GDM1 (cell line): Measurements from ENCODE around the gene BARX1.
"Not testable (repeated sequence)": the region's sequence is repeated elsewhere in the genome, so short reads cannot be mapped to it uniquely, and the experiment has no call there.

ENCODE experiments used
- DNase-seq: peaks from one replicate; lab custom pipeline; 2025; lab: John Stamatoyannopoulos, UW

Gene BARX1

DNA sequence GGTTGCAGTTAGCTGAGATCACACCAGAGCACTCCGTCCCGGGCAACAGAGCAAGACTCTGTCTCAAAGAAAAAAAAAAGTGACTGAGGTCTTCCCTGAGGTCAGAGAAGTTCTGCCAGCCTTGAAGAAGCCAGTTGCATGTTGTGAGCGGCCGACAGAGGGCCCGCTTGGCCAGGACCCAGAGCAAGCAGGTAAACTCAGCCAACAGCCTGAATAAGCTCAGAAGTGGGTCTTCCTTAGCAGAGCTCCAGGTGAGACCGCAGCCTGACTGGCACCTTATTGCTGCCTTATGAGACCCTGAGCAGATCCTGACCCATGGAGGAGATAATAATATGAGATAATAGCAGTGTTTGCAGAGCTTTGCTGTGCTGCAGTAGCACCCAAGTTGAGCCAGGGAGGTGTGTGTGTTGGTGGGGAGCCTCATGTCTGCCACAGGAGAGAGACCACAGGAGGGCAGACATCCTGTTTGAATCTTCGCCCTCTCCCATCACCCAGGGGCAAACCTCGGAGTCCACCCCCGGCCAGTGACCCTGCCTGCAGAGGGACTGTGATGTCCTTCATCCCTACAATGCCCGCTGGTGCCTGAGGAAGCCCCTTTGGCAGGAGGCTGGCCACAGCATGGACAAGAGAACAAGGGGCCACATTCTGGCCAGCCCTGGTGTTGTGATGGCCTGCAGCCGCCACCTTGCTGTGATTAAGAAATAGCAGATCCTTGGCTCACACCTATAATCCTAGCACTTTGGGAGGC, 10.8 kb upstream of the BARX1 start:
- DNase-seq = no peak

DNA sequence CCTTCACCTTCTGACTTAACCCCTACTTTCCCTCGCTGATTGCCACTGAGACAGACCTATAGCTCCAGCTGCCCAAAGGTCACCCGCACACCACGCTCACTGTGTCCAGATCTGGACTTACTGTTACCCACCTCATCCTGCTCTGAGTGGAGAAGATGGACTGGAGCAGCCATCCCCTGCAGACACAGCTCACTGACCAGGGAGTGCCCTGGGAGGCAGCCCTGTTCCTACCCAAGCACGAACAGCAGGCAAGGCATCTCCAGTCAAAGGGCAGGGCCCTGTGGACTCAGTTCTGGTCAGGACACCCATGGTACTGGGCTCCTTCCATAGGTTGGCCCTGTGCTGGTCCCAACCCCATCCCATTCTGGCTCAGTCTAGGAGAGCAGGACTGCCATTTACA, 9.5 kb upstream of the BARX1 start:
- no peak for DNase-seq

DNA sequence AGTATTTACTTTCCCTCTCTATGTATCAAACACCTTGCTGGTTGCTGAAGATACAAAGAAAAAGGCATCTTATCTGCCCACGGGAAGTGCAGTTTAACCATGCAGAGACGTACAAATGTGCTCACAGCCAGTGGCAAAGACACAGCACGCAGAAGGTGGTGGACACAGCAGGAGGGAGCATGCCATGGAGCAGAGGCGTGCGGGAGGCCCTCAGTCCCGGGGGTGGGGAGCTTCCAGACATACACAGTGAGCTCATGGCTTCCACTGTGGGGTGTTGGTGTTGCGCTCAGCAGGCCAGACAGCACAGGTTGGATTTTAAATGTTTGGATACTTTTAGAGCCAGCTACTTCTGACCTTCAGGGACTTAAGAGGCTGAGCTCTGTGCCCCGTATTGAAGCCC, 8.8 kb upstream of the BARX1 start:
- DNase-seq = no peak

DNA sequence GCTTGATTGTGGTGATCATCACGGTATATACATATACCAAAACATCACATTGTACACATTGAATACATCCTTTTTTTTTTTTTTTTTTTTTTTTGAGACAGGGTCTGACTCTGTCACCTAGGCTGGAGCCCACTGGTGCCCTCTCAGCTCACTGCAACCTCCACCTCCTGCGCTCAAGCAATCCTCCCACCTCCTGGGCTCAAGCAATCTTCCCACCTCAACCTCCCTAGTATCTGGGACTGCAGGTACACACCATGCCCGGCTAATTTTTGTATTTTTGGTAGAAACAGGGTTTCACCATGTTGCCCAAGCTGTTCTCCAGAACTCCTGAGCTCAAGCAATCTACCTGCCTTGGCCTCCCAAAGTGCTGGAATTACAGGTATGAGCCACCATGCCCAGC, 8.3 kb upstream of the BARX1 start:
- DNase-seq = not testable (repeated sequence)

GRCh38 chr9:93962561-93963440, 7.6 kb upstream of the BARX1 start:
- DNase-seq = peak; percentile 61

GRCh38 chr9:93962017-93962416, 6.9 kb upstream of the BARX1 start:
- DNase-seq = no peak

DNA sequence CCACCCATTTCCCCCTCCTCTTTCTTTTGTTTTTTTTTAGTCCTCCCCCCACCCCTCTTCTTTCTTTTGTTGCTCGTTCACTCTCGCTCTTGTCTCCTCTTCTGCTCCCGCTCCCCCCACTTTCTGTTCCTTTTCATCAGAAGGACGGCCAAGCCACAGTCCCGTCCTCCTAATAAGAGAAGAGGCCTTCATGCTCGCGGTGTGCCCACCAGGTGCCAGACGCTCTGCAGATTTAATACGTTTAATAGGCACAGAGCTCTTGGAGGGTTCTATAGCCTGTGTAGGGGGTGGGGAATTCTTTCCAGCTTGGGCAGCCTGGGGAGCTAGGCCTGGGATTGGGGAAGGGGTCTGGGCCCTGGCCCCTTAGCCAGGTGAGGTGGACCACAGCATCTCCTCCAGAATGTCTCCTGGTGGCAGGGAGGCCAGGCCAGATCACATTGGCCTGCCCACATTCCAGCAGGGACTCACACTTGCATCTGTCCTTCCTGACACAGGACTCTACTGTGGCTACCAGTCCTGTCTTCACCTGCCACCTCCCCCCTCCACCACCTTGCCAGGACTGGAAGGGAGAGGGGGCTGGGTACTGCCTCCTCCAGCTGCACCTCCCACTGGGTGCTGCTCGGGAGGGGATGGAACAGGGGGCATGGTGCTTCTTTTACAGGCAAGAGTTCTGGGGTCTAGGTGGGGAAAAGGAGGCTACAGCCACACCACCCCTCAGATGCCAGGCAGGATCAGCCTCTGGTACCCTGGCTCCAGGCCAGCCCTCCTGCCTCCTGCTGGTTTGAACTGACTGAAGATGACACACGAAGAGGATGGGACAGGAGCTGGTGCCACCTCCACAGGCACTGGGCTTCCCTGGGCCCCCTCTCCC, 6.1 kb upstream of the BARX1 start:
- no peak for DNase-seq

- DNase-seq = no peak
Observed at GRCh38 chr9:93960221-93960970, 5.2 kb upstream of the BARX1 start.

DNA sequence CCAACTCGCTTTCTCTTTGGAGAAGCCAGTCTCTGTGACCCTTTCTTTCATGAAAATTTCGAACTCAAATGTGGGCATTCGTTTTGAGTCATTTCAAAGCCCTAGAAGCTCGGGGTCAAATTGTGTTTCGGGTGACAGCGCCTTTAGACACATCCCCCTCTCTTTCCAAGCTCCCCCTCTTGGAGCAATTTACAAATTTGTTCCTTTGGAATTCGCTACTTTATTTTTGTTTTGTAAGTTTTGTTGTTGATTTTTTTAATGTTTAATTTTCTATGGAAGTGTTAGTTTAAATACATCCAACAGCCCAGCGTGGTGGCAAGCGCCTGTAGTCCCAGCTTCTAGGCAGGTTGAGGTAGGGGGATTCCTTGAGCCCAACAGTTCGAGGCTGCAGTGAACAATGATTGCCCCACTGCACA, 4.6 kb upstream of the BARX1 start:
- no peak for DNase-seq

- DNase-seq = no peak
Observed at GRCh38 chr9:93958819-93959682, 3.9 kb upstream of the BARX1 start.

- DNase-seq = no peak
Observed at GRCh38 chr9:93958121-93958818, 3.1 kb upstream of the BARX1 start.

- no peak for DNase-seq
Observed at GRCh38 chr9:93955981-93956784, 1.0 kb upstream of the BARX1 start.

- no peak for DNase-seq
Observed at GRCh38 chr9:93954434-93955061, 607 bp downstream of the BARX1 start.

DNA sequence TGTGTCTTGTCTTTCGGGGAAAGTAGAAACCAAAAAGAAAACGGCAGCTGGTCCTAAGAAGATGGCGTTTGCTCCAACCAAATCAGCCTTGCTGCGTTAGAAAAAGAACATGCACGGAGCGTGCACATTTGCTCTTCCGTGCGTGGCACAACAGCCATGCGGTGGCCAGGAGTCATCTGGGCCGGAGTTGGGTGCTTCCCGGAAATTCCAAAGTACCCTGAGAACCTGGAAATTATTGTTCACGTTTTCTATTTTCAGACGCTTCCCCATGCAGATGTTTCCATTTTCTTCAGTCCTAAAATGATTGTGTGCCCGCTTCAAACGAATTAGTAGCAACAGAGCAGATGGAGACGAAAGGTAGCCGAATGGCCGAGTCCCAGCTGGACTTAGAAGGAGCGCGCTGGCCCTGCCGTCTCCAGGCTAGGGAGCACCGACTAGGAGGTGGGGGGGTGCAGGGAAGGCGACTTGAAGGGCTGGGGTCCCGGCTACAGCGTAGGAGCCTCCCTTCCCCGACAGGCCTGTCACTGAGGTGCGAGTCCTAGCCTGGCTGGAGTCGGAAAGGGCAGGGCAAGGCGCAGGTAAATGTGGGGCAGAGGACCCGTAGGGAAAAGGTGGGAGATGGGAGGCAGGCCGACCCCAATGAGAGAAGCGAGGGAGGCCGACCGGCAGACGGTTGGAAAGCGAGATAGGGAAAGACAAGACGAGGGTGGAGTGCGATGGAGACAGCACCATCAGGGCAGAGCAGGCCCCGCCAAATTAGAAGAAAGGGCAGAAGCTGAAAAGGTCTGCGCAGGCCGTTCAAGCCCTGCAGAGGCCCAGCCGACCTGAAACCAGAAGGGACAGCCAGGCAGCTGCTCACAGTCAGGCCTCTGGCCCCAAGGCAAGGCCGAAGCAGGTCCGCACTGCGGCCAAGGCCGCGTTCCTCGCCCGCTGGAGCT, 1.4 kb downstream of the BARX1 start:
- no peak for DNase-seq

DNA sequence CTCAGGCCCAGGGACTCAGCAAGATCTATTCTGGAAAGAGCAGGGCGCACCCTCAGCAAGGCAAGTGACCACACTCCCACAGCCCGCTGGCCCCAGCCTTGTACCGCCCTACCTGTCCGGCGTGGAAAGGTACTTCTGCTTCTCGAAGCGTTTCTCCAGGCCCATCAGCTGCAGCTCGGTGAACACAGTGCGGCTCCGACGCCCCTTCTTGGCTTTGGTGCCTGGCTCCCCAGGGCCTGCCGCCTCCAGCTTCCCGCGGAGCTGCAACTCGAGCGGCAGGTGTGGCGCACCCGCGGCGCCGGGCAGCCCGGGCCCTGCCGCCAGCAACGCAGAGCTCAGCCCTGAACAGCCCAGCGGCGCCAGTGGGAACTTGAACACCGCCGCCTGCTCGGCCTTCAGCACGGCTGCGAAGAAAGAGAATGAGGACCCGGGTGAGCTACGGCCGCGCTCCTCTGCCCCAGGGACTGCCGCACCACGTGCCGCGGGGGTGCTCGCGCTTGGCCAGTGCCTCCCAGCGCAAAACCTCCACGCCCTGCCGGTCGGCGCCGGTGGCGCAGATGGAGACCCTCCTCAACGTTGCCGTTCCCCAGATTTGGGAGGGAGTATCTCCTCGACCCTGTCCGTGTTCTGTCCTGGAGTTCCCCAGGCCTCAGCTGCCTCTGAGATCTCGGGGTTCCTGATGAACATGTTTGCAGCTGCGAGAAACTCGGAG, 2.2 kb downstream of the BARX1 start:
- no peak for DNase-seq

GRCh38 chr9:93952119-93952783, 2.9 kb downstream of the BARX1 start:
- DNase-seq = no peak
